Breast epithelium (tissue), 4 donors: ENCODE measurements around the gene MAPKAP1. TPM values are rescaled to one million over a fixed set of nuclear protein-coding genes. Genes with fewer than 3 reads are reported as not detected.

Source experiments
- DNase-seq, 2 donors: peaks; one replicate each; pipeline ENCODE4 v3.0.0-alpha.2; 2019; ENCODE audit warnings: low spot score in 2 of 2
- H3K27ac ChIP-seq, 2 donors: fragments of 200-600 bp; sonication (generic) in 1 of 2; one replicate each; pipeline ENCODE4 v1.5.1; 2016 to 2019; ENCODE audit warnings: mild to moderate bottlenecking in 1 of 2
- H3K27me3 ChIP-seq, 2 donors: fragments of 200-600 bp; sonication (generic) in 1 of 2; one replicate each; pipeline versions ENCODE4 v1.5.1 to v1.6.0; 2017 to 2019; ENCODE audit warnings: control low read depth in 1 of 2, mild to moderate bottlenecking in 1 of 2
- H3K36me3 ChIP-seq: fragments of 200-600 bp; one replicate; pipeline ENCODE4 v1.5.1; 2019
- H3K4me1 ChIP-seq, 2 donors: fragments of 200-600 bp; sonication (generic); one replicate each; pipeline ENCODE4 v1.5.1; 2016 to 2019; ENCODE audit warnings: control low read depth in 1 of 2
- H3K4me3 ChIP-seq, 3 donors: fragments of 200-600 bp; sonication (generic); 1 replicate in 2 of 3; 2 replicates in 1 of 3; pipeline ENCODE4 v1.5.1; 2016 to 2019; ENCODE audit warnings: mild to moderate bottlenecking in 3 of 3, moderate library complexity in 2 of 3
- H3K9me3 ChIP-seq, 2 donors: fragments of 200-600 bp; sonication (generic) in 1 of 2; one replicate each; pipeline ENCODE4 v1.5.1; 2016 to 2019; ENCODE audit warnings: control low read depth in 1 of 2
- CTCF ChIP-seq, 3 donors: fragments of 450-650 bp; IDR thresholded peaks; one replicate each; pipeline ENCODE4 v1.5.1; 2016 to 2017; ENCODE audit warnings: antibody characterized with exemption in 3 of 3, mild to moderate bottlenecking in 3 of 3, moderate library complexity in 3 of 3
- POLR2A ChIP-seq: fragments of 450-650 bp; IDR thresholded peaks from one replicate; pipeline ENCODE4 v1.6.1; 2016; ENCODE audit warnings: antibody characterized with exemption, mild to moderate bottlenecking, moderate library complexity
- POLR2AphosphoS5 ChIP-seq, 3 donors: sonication (generic); formaldehyde crosslinking; IDR thresholded peaks; one replicate each; pipeline ENCODE4 v1.6.1; 2017; ENCODE audit warnings: antibody characterized with exemption in 3 of 3
- intact Hi-C: fragments of 100-400 bp; cut with DNase I; formaldehyde crosslinking; loops from one replicate; pipeline ENCODE4 v1.15.1; 2023; ENCODE audit warnings: low total_unique reads
- total RNA-seq, 3 donors: library from RNA; depleted of rRNA; stranded (reverse); fragments of >200 nt; gene quantifications; one replicate each; pipeline ENCODE4 v1.1.0, GENCODE V29; 2016

The MAPKAP1 gene
- total RNA-seq, 3 donors from 2014 or later = 61.3 to 81.9 (median 78.6) TPM

- Histone ChIP-seq H3K36me3 (no peaks in the 10 kb centered on the region), H3K4me1 (no peaks in the 10 kb centered on the region), H3K9me3 (no peaks in the 10 kb centered on the region), H3K4me3 (no peak overlapping the region), H3K27me3 (no peaks in the 10 kb centered on the region), H3K27ac (no peak overlapping the region)
- no peak for DNase-seq
- TF ChIP-seq POLR2AphosphoS5 (IDR thresholded peaks at IDR 0.05) = no peak
- intact Hi-C loops = no loop called here
Measured at GRCh38 chr9:125559894-125560293, 147.1 kb downstream of the MAPKAP1 start.

- no peaks in the 10 kb centered on the region for H3K27me3 ChIP-seq
- TF ChIP-seq CTCF (IDR thresholded peaks at IDR 0.05) (no peak), POLR2AphosphoS5 (IDR thresholded peaks at IDR 0.05) (no peak), POLR2A (no peak)
- no peaks in the 10 kb centered on the region for H3K36me3 ChIP-seq
- no peak overlapping the region for H3K27ac ChIP-seq
- intact Hi-C loops = no loop called here
- no peak for DNase-seq
- H3K4me3 ChIP-seq = no peak overlapping the region
- H3K9me3 ChIP-seq = no peaks in the 10 kb centered on the region
- no peaks in the 10 kb centered on the region for H3K4me1 ChIP-seq
Measured at GRCh38 chr9:125559194-125559593, 147.8 kb downstream of the MAPKAP1 start.

GRCh38 chr9:125558453-125559092 lies 148.4 kb downstream of the MAPKAP1 start:
- no peaks in the 10 kb centered on the region for H3K36me3 ChIP-seq
- no peak overlapping the region for H3K4me3 ChIP-seq
- intact Hi-C loops = no loop called here
- TF ChIP-seq CTCF (IDR thresholded peaks at IDR 0.05) (peak; percentile 28 to 78 (median 74)), POLR2AphosphoS5 (IDR thresholded peaks at IDR 0.05) (no peak)
- H3K9me3 ChIP-seq = no peaks in the 10 kb centered on the region
- H3K27me3 ChIP-seq = no peaks in the 10 kb centered on the region
- peak in 1 of 2 donors; percentile 54 for DNase-seq
- H3K27ac ChIP-seq = no peak overlapping the region
- H3K4me1 ChIP-seq = no peaks in the 10 kb centered on the region

GRCh38 chr9:125556046-125556721 lies 150.8 kb downstream of the MAPKAP1 start:
- no peaks in the 10 kb centered on the region for H3K36me3 ChIP-seq
- intact Hi-C loops = no loop called here
- no peak overlapping the region for H3K27ac ChIP-seq
- DNase-seq = no peak
- no peaks in the 10 kb centered on the region for H3K27me3 ChIP-seq
- H3K9me3 ChIP-seq = no peaks in the 10 kb centered on the region
- TF ChIP-seq CTCF (IDR thresholded peaks at IDR 0.05) (no peak), POLR2AphosphoS5 (IDR thresholded peaks at IDR 0.05) (no peak), POLR2A (no peak)
- H3K4me3 ChIP-seq = no peak overlapping the region
- H3K4me1 ChIP-seq = no peaks in the 10 kb centered on the region

- no peak overlapping the region for H3K27ac ChIP-seq
Measured at GRCh38 chr9:125554726-125555125, 152.3 kb downstream of the MAPKAP1 start.

More at GRCh38 chr9:125554726-125555125, 152.3 kb downstream of the MAPKAP1 start:
- Histone ChIP-seq H3K27me3 (no peaks in the 10 kb centered on the region), H3K4me1 (peaks cover 0 to 12% of the 10 kb centered on the region in 2 donors), H3K9me3 (no peaks in the 10 kb centered on the region), H3K36me3 (no peaks in the 10 kb centered on the region), H3K4me3 (no peak overlapping the region)
- intact Hi-C loops = no loop called here
- no peak for DNase-seq
- no peak for TF ChIP-seq POLR2A
- TF ChIP-seq POLR2AphosphoS5 (IDR thresholded peaks at IDR 0.05) = no peak
- no peak for TF ChIP-seq CTCF (IDR thresholded peaks at IDR 0.05)
